ENCODE results near the gene ENTPD5. TPM values are rescaled to one million over a fixed set of nuclear protein-coding genes. Genes with fewer than 3 reads are reported as not detected.

The ENTPD5 gene
- total and polyA plus RNA-seq, 2 experiments from 2014 or later = 25.1 to 71.0 TPM

GRCh38 chr14:74035556-74035955 lies 16.5 kb upstream of the ENTPD5 start:
- no peaks in the 10 kb centered on the region for H3K9me3 ChIP-seq (ENCODE audit: low read depth)
- no peak overlapping the region for H3K4me3 ChIP-seq
- H3K9me2 ChIP-seq (replicated peaks; ENCODE audit: insufficient read depth) = no peaks in the 10 kb centered on the region
- H3K27me3 ChIP-seq = no peaks in the 10 kb centered on the region
- no peaks in the 10 kb centered on the region for H4K20me1 ChIP-seq (ENCODE audit: insufficient read depth, poor library complexity, severe bottlenecking)
- WGBS (ENCODE audit: low lambda C conversion rate, missing lambda C conversion rate) = 91% methylated on average over 3 of the region's 4 CpGs
- no peaks in the 10 kb centered on the region for H3K4me1 ChIP-seq (ENCODE audit: insufficient read depth)
- no peak overlapping the region for H2AFZ ChIP-seq
- no peak for DNase-seq (ENCODE audit: low spot score)
- no peaks in the 10 kb centered on the region for H3K36me3 ChIP-seq (replicated peaks; ENCODE audit: insufficient read depth, low read depth)
- no peak overlapping the region for H3K27ac ChIP-seq
- TF ChIP-seq CTCF (IDR thresholded peaks at IDR 0.05; ENCODE audit: poor library complexity) (no peak), EZH2phosphoT487 (IDR thresholded peaks at IDR 0.05; ENCODE audit: low read depth, severe bottlenecking, unreplicated experiment) (no peak), EZH2 (IDR thresholded peaks at IDR 0.05; ENCODE audit: borderline replicate concordance) (no peak)
- no peak overlapping the region for H3K4me2 ChIP-seq
- H3K79me2 ChIP-seq = no peaks in the 10 kb centered on the region

GRCh38 chr14:74034572-74034971 lies 15.5 kb upstream of the ENTPD5 start:
- Histone ChIP-seq H3K9me2 (replicated peaks; ENCODE audit: insufficient read depth) (no peaks in the 10 kb centered on the region), H3K9me3 (ENCODE audit: low read depth) (no peaks in the 10 kb centered on the region), H3K4me3 (no peak overlapping the region), H4K20me1 (ENCODE audit: insufficient read depth, poor library complexity, severe bottlenecking) (no peaks in the 10 kb centered on the region), H2AFZ (no peak overlapping the region), H3K79me2 (no peaks in the 10 kb centered on the region), H3K27me3 (no peaks in the 10 kb centered on the region), H3K36me3 (replicated peaks; ENCODE audit: insufficient read depth, low read depth) (no peaks in the 10 kb centered on the region), H3K4me2 (no peak overlapping the region), H3K27ac (no peak overlapping the region), H3K4me1 (ENCODE audit: insufficient read depth) (no peaks in the 10 kb centered on the region)
- WGBS (ENCODE audit: low lambda C conversion rate, missing lambda C conversion rate) = 79% methylated on average over 3 of the region's 3 CpGs
- DNase-seq (ENCODE audit: low spot score) = no peak
- TF ChIP-seq CTCF (IDR thresholded peaks at IDR 0.05; ENCODE audit: poor library complexity) (no peak), EZH2phosphoT487 (IDR thresholded peaks at IDR 0.05; ENCODE audit: low read depth, severe bottlenecking, unreplicated experiment) (no peak), EZH2 (IDR thresholded peaks at IDR 0.05; ENCODE audit: borderline replicate concordance) (no peak)

GRCh38 chr14:74029136-74029535 lies 10.0 kb upstream of the ENTPD5 start:
- H3K9me2 ChIP-seq (replicated peaks; ENCODE audit: insufficient read depth) = no peaks in the 10 kb centered on the region
- H3K9me3 ChIP-seq (ENCODE audit: low read depth) = no peaks in the 10 kb centered on the region
- DNase-seq (ENCODE audit: low spot score) = no peak
- no peaks in the 10 kb centered on the region for H3K36me3 ChIP-seq (replicated peaks; ENCODE audit: insufficient read depth, low read depth)
- H2AFZ ChIP-seq = no peak overlapping the region
- WGBS (ENCODE audit: low lambda C conversion rate, missing lambda C conversion rate) = 92% methylated on average over 3 of the region's 3 CpGs
- no peaks in the 10 kb centered on the region for H3K27me3 ChIP-seq
- no peaks in the 10 kb centered on the region for H3K4me1 ChIP-seq (ENCODE audit: insufficient read depth)
- H3K79me2 ChIP-seq = no peaks in the 10 kb centered on the region
- H3K27ac ChIP-seq = no peak overlapping the region
- no peak overlapping the region for H3K4me2 ChIP-seq
- H4K20me1 ChIP-seq (ENCODE audit: insufficient read depth, poor library complexity, severe bottlenecking) = no peaks in the 10 kb centered on the region
- H3K4me3 ChIP-seq = no peak overlapping the region
- TF ChIP-seq EZH2 (IDR thresholded peaks at IDR 0.05; ENCODE audit: borderline replicate concordance) = no peak
- TF ChIP-seq EZH2phosphoT487 (IDR thresholded peaks at IDR 0.05; ENCODE audit: low read depth, severe bottlenecking, unreplicated experiment) = no peak
- no peak for TF ChIP-seq CTCF (IDR thresholded peaks at IDR 0.05; ENCODE audit: poor library complexity)

GRCh38 chr14:74022346-74022745 lies 3.3 kb upstream of the ENTPD5 start:
- no peak for TF ChIP-seq CTCF (IDR thresholded peaks at IDR 0.05; ENCODE audit: poor library complexity)
- TF ChIP-seq EZH2 (IDR thresholded peaks at IDR 0.05; ENCODE audit: borderline replicate concordance) = no peak
- no peak for TF ChIP-seq EZH2phosphoT487 (IDR thresholded peaks at IDR 0.05; ENCODE audit: low read depth, severe bottlenecking, unreplicated experiment)
- Histone ChIP-seq H2AFZ (no peak overlapping the region), H3K4me3 (no peak overlapping the region), H3K4me1 (ENCODE audit: insufficient read depth) (no peaks in the 10 kb centered on the region), H3K36me3 (replicated peaks; ENCODE audit: insufficient read depth, low read depth) (no peaks in the 10 kb centered on the region), H3K9me2 (replicated peaks; ENCODE audit: insufficient read depth) (no peaks in the 10 kb centered on the region), H3K79me2 (peaks cover 5% of the 10 kb centered on the region), H3K4me2 (no peak overlapping the region), H3K27me3 (no peaks in the 10 kb centered on the region), H3K9me3 (ENCODE audit: low read depth) (no peaks in the 10 kb centered on the region), H4K20me1 (ENCODE audit: insufficient read depth, poor library complexity, severe bottlenecking) (no peaks in the 10 kb centered on the region), H3K27ac (no peak overlapping the region)
- 90% methylated on average over 4 of the region's 4 CpGs for WGBS (ENCODE audit: low lambda C conversion rate, missing lambda C conversion rate)
- no peak for DNase-seq (ENCODE audit: low spot score)
